LHCN-M2 (cell line): Measurements from ENCODE around the gene CD53. TPM values are rescaled to one million over a fixed set of nuclear protein-coding genes. Genes with fewer than 3 reads are reported as not detected.
"Not testable (repeated sequence)": the region's sequence is repeated elsewhere in the genome, so short reads cannot be mapped to it uniquely, and the experiment has no call there.

Source experiments
- DNase-seq: peaks from one replicate; pipeline ENCODE4 v3.0.0-alpha.2; 2012; ENCODE audit warnings: low read depth
- total RNA-seq: library from RNA; depleted of rRNA; stranded (reverse); fragments of >200 nt; gene quantifications from 2 replicates; pipeline ENCODE4 v1.2.3, GENCODE V29; 2014; rRNA removed

The CD53 gene
- total RNA-seq, 1 experiment from 2014 or later = not detected

DNA sequence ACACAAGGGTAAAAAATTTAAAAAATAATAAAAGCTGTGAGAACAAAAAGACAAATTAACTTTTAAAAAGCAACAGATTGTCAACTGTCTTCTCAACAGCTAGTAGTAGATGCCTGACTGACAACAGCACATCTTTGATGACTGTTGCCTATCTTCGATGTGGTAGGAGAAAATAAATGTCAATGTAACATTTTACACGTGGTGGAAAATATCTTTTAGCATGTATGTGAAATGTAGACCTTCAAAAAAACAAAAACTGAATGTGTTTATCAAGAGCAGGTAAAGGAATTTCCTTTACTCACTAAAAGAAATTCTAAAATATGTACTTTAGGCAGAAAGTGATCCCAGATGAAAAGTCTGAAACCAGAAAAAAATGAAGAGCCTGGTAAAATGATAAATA lies 42.9 kb downstream of the CD53 start:
- no peak for DNase-seq

GRCh38 chr1:110916274-110916668 lies 43.3 kb downstream of the CD53 start:
- DNase-seq = no peak

DNA sequence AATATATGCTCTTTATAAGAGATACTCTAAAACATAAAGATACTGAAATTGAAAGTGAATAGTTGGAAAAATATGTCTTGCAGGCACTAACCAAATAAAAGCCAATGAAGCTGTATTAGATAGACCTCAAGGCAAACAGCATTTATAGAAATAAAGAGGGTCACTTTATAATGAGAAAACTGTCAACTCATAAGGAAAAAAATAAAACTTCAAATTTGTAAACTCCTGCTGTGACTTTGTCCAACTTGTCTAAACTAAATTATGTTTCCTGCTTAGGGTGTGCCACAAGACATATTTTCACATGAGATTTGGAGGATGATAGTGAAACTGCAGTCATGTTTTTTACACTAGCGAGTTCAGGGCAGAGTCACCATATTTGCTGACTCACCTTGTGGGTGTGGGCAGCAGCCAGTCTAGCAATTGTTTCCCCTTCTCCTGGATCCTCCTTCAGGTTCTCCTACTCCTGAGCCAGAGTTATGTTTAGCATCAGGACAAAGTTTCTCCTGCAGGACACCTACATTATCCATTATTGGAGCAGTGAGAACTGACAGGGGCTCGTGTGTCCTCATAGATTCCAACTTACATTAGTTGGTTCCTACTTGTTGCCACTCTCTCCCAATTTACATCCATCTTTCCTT lies 43.8 kb downstream of the CD53 start:
- peak; percentile 43 for DNase-seq

DNA sequence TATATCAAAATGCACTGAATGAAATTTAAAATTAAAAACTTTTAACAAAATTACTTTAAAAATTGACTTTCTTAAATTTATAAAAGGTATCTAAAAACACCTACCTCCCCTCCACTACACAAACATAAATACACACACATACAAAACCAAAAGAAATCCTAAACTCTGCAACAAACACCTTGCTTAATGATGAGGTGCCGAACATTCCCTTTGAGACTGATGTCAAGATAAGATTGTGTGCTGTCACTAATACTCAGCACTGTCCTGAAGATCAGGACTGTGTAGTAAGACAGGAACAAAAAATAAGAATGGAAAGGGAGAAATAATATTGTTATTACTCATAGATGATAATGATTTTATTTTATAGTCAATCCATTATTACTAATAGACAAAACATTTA lies 45.1 kb downstream of the CD53 start:
- DNase-seq = no peak

DNA sequence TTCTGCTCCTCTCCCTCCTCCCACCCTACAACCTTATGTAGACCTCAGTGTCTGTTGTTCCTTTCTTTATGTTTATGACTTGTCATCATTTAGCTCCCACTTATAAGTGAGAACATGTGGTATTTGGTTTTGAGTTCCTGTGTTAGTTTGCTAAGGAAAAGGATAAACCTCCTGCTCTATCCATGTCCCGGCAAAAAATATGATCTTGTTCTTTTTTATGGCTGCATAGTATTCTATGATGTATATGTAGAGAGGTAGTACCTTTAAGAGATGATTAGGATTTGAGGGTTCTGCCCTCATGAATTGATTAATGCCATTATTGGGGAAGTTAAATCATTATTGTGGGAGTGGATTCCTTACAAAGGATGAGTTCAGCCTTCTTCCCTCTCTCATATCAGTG lies 49.0 kb downstream of the CD53 start:
- no peak for DNase-seq

DNA sequence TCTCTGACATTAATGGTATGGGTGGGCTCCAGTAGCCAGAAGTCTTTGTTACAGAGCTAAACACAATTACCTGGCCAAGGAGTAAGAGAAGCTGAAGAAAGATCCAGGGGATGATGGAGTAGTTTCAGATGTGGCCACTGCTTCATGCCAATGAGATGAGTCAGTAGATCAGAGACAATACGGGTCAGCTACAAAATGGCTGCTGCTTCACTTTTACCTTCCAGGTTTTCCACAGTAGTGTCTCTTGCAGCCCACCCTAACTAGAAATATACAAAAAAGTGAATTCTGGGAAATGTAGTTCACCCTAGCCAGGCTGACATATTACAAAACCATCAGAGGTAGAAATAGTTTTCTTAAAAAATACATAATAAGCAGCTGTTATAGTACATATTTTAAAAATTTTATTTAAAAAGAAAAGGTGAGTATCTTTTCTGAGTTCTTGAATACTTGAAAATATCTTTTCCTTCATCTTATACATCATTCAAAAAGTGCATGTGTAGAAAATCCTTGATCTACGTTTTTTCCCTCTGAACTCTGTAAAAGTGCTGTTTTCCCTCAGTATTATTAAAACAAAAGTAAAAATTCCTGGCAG lies 54.6 kb downstream of the CD53 start:
- DNase-seq = peak; percentile 22

DNA sequence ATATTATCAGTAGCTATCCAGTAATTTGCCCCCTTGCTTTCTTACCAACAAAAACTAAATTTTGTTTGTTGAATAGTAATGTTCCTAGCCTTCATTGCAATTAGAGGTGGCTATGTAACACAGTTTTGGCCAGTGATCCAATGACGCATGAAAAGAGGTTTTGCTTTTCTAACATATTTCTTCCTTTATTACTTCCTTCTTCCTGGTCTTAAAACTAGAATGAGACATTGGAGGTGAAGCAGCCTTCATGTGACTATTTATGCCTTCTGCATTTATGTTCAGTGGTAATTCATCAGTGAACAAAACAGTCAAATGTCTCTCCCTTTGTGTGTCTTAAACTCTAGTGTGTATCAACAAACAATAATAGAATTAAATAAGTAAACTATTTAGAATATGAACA lies 55.2 kb downstream of the CD53 start:
- no peak for DNase-seq

GRCh38 chr1:110928904-110929303 lies 56.0 kb downstream of the CD53 start:
- DNase-seq = no peak

GRCh38 chr1:110931097-110931496 lies 58.1 kb downstream of the CD53 start:
- not testable (repeated sequence) for DNase-seq

DNA sequence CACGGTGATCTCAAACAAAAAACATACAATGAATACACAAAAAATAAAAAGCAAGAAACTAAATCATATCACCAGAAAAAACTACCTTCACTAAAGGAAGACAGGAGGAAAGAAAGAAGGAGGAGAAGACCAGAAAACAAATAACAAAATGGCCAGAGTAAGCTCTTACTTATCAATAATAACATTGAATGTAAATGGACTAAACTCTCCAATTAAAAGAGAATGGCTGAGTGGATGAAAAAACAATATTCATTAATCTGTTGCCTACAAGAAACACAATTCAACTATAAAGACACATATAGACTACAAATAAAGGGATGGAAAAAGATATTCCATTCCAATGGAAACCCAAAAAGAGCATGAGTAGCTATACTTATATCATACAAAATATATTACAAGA lies 63.6 kb downstream of the CD53 start:
- no peak for DNase-seq

DNA sequence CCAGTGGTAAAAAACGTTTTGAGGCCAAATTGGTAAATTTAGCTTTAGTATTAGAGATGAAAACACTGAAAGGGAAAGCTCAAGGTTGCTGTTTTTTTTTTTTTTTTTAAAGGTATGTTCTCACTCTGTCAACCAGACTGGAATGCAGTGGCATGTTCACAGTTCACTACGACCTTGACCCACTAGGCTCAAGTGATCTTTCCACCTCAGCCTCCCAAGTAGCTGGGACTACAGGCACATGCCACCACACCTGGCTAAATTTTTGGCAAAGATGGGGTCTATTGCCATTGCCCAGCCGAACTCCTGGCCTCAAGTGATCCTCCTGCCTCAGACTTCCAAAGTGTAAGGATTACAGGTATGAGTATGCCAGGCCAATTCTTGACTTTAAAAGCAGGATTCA lies 71.9 kb downstream of the CD53 start:
- no peak for DNase-seq

GRCh38 chr1:110945626-110946025 lies 72.7 kb downstream of the CD53 start:
- DNase-seq = no peak

DNA sequence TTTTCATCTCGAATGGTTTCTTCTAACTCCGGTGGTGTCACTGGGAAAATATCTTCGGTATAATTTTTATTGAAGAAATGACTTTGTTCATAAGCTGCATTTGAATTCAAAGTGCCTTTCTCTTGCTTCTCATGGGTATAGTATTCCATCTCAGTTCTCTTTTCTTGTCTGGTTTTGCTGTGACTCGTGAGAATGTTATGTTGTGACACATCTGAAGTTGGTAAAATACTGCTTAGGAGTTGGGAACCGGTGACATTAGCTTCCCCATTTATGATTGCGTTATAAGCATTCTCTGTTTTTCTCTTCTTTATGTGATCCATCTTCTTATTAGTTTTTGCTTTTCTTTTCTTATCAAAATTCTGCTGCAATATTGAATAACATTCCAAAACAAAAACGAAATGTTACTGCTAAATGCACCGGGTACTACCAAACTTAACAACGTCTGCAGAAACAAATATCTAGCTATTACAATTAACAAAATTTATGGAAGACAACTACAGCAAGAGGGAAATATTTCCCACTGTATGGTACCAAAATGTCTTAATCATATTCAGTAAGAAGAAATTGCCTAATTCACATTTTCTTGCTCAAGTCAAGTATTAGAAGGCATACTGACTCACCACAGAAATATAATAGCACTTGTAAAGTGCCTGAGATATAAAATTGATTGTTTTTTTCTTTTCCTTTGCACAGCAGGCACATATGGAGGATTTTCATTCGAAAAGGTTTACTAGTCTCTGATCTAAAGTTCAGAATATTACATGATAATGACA lies 75.3 kb downstream of the CD53 start:
- peak; percentile 47 for DNase-seq

Other genes with a start within 250 kb of the CD53 start
- not detected in 2 replicates for gene KCNA3, start 198.2 kb upstream of the CD53 start, total RNA-seq
- gene LRIF1, start 90.8 kb downstream of the CD53 start, total RNA-seq = 20.7 and 24.0 TPM in 2 replicates